ENCODE measurements around the gene TMEM163. TPM values are rescaled to one million over a fixed set of nuclear protein-coding genes. Genes with fewer than 3 reads are reported as not detected.

Gene TMEM163
- total RNA-seq, 1 donor from 2014 or later, result not detected

GRCh38 chr2:134630504-134631159, 88.2 kb downstream of the TMEM163 start:
- Mint-ChIP-seq H3K27ac (ENCODE audit: unreplicated experiment) (no peak overlapping the region), H3K4me1 (ENCODE audit: unreplicated experiment) (no peaks in the 10 kb centered on the region), H3K36me3 (ENCODE audit: unreplicated experiment) (no peaks in the 10 kb centered on the region), H3K9me3 (ENCODE audit: unreplicated experiment) (peaks cover 5% of the 10 kb centered on the region), H3K27me3 (ENCODE audit: unreplicated experiment) (peaks cover 2% of the 10 kb centered on the region), H3K4me3 (ENCODE audit: unreplicated experiment) (no peak overlapping the region)
- TF ChIP-seq CTCF (IDR thresholded peaks at IDR 0.05), result no peak
- DNase-seq (ENCODE audit: extremely low spot score, unreplicated experiment), result no peak

DNA sequence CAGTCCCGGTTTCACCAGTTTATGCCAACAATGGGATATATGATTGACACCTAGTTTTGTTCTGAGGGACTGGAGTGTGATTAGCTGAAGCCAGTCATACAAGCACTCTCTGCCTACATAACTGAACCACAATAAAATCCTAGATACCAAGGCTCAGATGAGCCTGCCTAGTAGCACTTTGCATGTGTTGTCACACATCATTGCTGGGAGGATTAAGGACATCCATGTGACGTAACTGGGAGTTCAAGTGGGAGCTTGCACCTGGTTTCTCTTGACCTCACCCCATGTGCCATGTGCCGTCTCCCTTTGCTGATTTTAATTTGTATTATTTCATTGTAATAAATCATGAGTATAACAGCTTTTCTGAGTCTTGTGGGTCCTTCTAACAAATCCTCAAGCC, 90.3 kb downstream of the TMEM163 start:
- no peak overlapping the region for H3K4me3 Mint-ChIP-seq (ENCODE audit: unreplicated experiment)
- no peaks in the 10 kb centered on the region for H3K4me1 Mint-ChIP-seq (ENCODE audit: unreplicated experiment)
- no peak for DNase-seq (ENCODE audit: extremely low spot score, unreplicated experiment)
- H3K27me3 Mint-ChIP-seq (ENCODE audit: unreplicated experiment), result peaks cover 2% of the 10 kb centered on the region
- H3K9me3 Mint-ChIP-seq (ENCODE audit: unreplicated experiment), result peaks cover 5% of the 10 kb centered on the region
- no peak overlapping the region for H3K27ac Mint-ChIP-seq (ENCODE audit: unreplicated experiment)
- no peaks in the 10 kb centered on the region for H3K36me3 Mint-ChIP-seq (ENCODE audit: unreplicated experiment)
- no peak for TF ChIP-seq CTCF (IDR thresholded peaks at IDR 0.05)

GRCh38 chr2:134626781-134627180, 92.0 kb downstream of the TMEM163 start:
- H3K9me3 Mint-ChIP-seq (ENCODE audit: unreplicated experiment), result no peaks in the 10 kb centered on the region
- no peaks in the 10 kb centered on the region for H3K4me1 Mint-ChIP-seq (ENCODE audit: unreplicated experiment)
- H3K27me3 Mint-ChIP-seq (ENCODE audit: unreplicated experiment), result peaks cover 2% of the 10 kb centered on the region
- H3K27ac Mint-ChIP-seq (ENCODE audit: unreplicated experiment), result no peak overlapping the region
- no peak overlapping the region for H3K4me3 Mint-ChIP-seq (ENCODE audit: unreplicated experiment)
- no peak for DNase-seq (ENCODE audit: extremely low spot score, unreplicated experiment)
- H3K36me3 Mint-ChIP-seq (ENCODE audit: unreplicated experiment), result no peaks in the 10 kb centered on the region
- no peak for TF ChIP-seq CTCF (IDR thresholded peaks at IDR 0.05)

GRCh38 chr2:134625311-134625710, 93.5 kb downstream of the TMEM163 start:
- H3K27me3 Mint-ChIP-seq (ENCODE audit: unreplicated experiment), result peaks cover 2% of the 10 kb centered on the region
- H3K4me1 Mint-ChIP-seq (ENCODE audit: unreplicated experiment), result no peaks in the 10 kb centered on the region
- no peak overlapping the region for H3K4me3 Mint-ChIP-seq (ENCODE audit: unreplicated experiment)
- H3K9me3 Mint-ChIP-seq (ENCODE audit: unreplicated experiment), result peaks cover 3% of the 10 kb centered on the region
- H3K36me3 Mint-ChIP-seq (ENCODE audit: unreplicated experiment), result no peaks in the 10 kb centered on the region
- no peak overlapping the region for H3K27ac Mint-ChIP-seq (ENCODE audit: unreplicated experiment)
- no peak for TF ChIP-seq CTCF (IDR thresholded peaks at IDR 0.05)
- DNase-seq (ENCODE audit: extremely low spot score, unreplicated experiment), result no peak

DNA sequence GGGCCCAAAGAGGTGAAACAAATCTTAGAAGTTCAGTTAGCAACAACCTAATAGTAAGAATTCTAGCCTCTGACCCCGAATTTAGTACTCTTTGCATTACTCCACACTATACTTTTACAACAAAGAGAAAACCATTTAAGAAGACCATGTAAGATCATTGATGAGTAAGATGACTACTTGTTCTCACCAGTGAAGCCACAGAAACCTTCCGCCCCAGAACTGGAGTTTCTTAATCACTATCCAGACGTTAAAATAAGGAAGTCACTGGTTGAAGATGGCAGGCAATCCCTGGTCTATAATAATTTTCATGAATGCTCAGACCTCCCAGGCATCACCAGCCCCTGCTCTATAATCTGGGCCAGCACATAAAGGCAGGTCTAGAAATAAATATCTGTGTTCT, 95.0 kb downstream of the TMEM163 start:
- H3K4me1 Mint-ChIP-seq (ENCODE audit: unreplicated experiment), result no peaks in the 10 kb centered on the region
- H3K9me3 Mint-ChIP-seq (ENCODE audit: unreplicated experiment), result peaks cover 3% of the 10 kb centered on the region
- H3K4me3 Mint-ChIP-seq (ENCODE audit: unreplicated experiment), result no peak overlapping the region
- peaks cover 2% of the 10 kb centered on the region for H3K27me3 Mint-ChIP-seq (ENCODE audit: unreplicated experiment)
- no peaks in the 10 kb centered on the region for H3K36me3 Mint-ChIP-seq (ENCODE audit: unreplicated experiment)
- no peak for TF ChIP-seq CTCF (IDR thresholded peaks at IDR 0.05)
- H3K27ac Mint-ChIP-seq (ENCODE audit: unreplicated experiment), result no peak overlapping the region
- no peak for DNase-seq (ENCODE audit: extremely low spot score, unreplicated experiment)
